Osteocyte (in vitro differentiated cells): Measurements from ENCODE around the gene FBXO44. TPM values are rescaled to one million over a fixed set of nuclear protein-coding genes. Genes with fewer than 3 reads are reported as not detected.
A peak's percentile ranks its signal among the peaks of the same experiment; 100 is the strongest.

ENCODE experiments used
- DNase-seq: peaks from one replicate; pipeline ENCODE4 v3.0.0; 2021; ENCODE audit warnings: mixed read lengths; ENCODE audit not compliant: unreplicated experiment; ENCODE audit errors: extremely low spot score
- H3K27ac Mint-ChIP-seq: one replicate; pipeline ENCODE4 v1.8.0; 2021; ENCODE audit warnings: mild to moderate bottlenecking, mixed read lengths; ENCODE audit not compliant: unreplicated experiment
- H3K27me3 Mint-ChIP-seq: one replicate; pipeline ENCODE4 v1.8.0; 2021; ENCODE audit warnings: mixed read lengths; ENCODE audit not compliant: unreplicated experiment
- H3K36me3 Mint-ChIP-seq: one replicate; pipeline ENCODE4 v1.8.0; 2021; ENCODE audit warnings: mixed read lengths; ENCODE audit not compliant: unreplicated experiment
- H3K4me1 Mint-ChIP-seq: one replicate; pipeline ENCODE4 v1.8.0; 2021; ENCODE audit warnings: mixed read lengths; ENCODE audit not compliant: unreplicated experiment
- H3K4me3 Mint-ChIP-seq: one replicate; pipeline ENCODE4 v1.8.0; 2021; ENCODE audit warnings: mild to moderate bottlenecking, moderate library complexity, mixed read lengths; ENCODE audit not compliant: unreplicated experiment
- H3K9me3 Mint-ChIP-seq: one replicate; pipeline ENCODE4 v1.8.0; 2021; ENCODE audit warnings: mixed read lengths; ENCODE audit not compliant: unreplicated experiment
- CTCF ChIP-seq: fragments of 200-600 bp; sonication (generic); IDR thresholded peaks from 2 replicates; pipeline ENCODE4 v1.5.0; 2021; ENCODE audit warnings: antibody characterized with exemption, mild to moderate bottlenecking, moderate library complexity
- total RNA-seq: library from RNA; stranded (reverse); gene quantifications from 2 replicates; pipeline ENCODE4 v1.2.1, GENCODE V29; 2021

The FBXO44 gene
- total RNA-seq, 1 donor from 2014 or later, result 27.7 TPM

- DNase-seq, result no peak
- Mint-ChIP-seq H3K27ac (no peak overlapping the region), H3K36me3 (peaks cover 11% of the 10 kb centered on the region), H3K4me1 (no peaks in the 10 kb centered on the region), H3K27me3 (no peaks in the 10 kb centered on the region), H3K9me3 (no peaks in the 10 kb centered on the region), H3K4me3 (no peak overlapping the region)
- no peak for TF ChIP-seq CTCF
Measured at GRCh38 chr1:11671544-11672286, 17.0 kb downstream of the FBXO44 start.

DNA sequence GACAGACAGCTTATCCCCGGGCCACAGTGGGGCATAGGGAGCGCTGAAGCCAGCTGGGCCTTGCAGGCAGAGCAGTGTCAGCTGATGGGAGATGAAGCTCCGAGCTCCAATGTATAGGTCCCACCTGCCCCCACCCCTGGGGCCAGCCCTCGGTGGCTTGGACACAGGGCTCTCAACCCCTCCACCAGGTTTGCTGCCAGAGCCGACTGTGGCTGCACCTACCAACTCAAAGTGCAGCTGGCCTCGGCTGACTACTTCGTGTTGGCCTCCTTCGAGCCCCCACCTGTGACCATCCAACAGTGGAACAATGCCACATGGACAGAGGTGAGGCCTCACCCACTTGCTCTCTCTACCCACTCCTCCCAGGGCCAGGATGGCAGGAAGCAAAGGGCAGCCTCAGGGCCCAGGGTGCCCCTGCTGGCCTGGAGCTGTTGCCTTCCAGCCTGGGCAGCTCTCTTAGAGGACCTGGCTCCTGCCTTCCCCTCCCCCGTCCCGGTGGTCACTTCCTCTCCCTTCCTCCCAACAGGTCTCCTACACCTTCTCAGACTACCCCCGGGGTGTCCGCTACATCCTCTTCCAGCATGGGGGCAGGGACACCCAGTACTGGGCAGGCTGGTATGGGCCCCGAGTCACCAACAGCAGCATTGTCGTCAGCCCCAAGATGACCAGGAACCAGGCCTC is 18.6 kb downstream of the FBXO44 start:
- Mint-ChIP-seq H3K27me3 (no peaks in the 10 kb centered on the region), H3K4me1 (no peaks in the 10 kb centered on the region), H3K36me3 (peaks cover 11% of the 10 kb centered on the region), H3K4me3 (no peak overlapping the region), H3K27ac (no peak overlapping the region), H3K9me3 (no peaks in the 10 kb centered on the region)
- peak; percentile 82 for DNase-seq
- no peak for TF ChIP-seq CTCF

GRCh38 chr1:11674488-11674887 is 19.8 kb downstream of the FBXO44 start:
- Mint-ChIP-seq H3K9me3 (no peaks in the 10 kb centered on the region), H3K4me3 (no peak overlapping the region), H3K27me3 (no peaks in the 10 kb centered on the region), H3K4me1 (peaks cover 7% of the 10 kb centered on the region), H3K36me3 (peaks cover 8% of the 10 kb centered on the region), H3K27ac (no peak overlapping the region)
- TF ChIP-seq CTCF, result no peak
- DNase-seq, result no peak

GRCh38 chr1:11675325-11675724 is 20.6 kb downstream of the FBXO44 start:
- no peak for DNase-seq
- Mint-ChIP-seq H3K9me3 (no peaks in the 10 kb centered on the region), H3K27ac (no peak overlapping the region), H3K4me3 (no peak overlapping the region), H3K4me1 (peaks cover 12% of the 10 kb centered on the region), H3K27me3 (no peaks in the 10 kb centered on the region), H3K36me3 (peaks cover 8% of the 10 kb centered on the region)
- no peak for TF ChIP-seq CTCF

GRCh38 chr1:11676386-11677103 is 21.9 kb downstream of the FBXO44 start:
- Mint-ChIP-seq H3K27ac (no peak overlapping the region), H3K36me3 (peaks cover 8% of the 10 kb centered on the region), H3K4me3 (no peak overlapping the region), H3K9me3 (no peaks in the 10 kb centered on the region), H3K4me1 (peaks cover 14% of the 10 kb centered on the region), H3K27me3 (no peaks in the 10 kb centered on the region)
- DNase-seq, result peak; percentile 74
- no peak for TF ChIP-seq CTCF
